Amniotic stem cell (primary cell): ENCODE results near the gene CGN.
"Not testable (repeated sequence)": the region's sequence is repeated elsewhere in the genome, so short reads cannot be mapped to it uniquely, and the experiment has no call there.

Experiments used
- DNase-seq: peaks from one replicate; lab custom pipeline; 2025; lab: John Stamatoyannopoulos, UW

Gene CGN

DNA sequence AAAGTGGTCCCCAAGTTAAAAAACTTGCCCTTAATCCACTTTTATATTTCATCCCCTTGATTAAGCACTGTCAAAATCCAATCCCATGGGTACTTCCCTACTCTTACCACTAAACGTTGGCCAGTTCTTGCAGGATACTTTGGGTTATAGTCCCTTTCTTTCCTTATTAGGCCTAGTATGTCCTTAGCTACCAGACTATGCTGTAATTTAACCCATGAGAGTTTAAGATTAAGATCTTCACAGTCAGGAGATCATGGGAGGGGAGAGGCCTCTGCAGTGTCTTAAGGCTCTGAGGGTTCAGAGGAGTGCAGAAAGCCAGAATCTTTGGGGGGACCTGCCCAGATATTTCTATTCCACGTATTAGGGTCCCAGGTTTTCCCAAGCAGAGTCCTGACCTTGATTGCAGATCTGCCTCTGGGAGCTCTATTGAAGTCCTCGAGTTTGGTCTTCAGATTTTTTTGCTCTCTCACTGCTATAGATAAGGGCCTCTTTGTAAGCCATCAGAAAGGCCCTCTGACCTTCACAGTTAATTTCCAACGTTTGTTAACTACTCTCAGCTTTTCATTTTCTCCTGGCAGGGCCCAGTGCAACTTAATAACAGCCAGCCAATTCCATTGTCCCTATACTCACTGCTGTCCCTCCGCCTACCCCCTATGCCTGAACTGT lies 9.0 kb upstream of the CGN start:
- no peak for DNase-seq

DNA sequence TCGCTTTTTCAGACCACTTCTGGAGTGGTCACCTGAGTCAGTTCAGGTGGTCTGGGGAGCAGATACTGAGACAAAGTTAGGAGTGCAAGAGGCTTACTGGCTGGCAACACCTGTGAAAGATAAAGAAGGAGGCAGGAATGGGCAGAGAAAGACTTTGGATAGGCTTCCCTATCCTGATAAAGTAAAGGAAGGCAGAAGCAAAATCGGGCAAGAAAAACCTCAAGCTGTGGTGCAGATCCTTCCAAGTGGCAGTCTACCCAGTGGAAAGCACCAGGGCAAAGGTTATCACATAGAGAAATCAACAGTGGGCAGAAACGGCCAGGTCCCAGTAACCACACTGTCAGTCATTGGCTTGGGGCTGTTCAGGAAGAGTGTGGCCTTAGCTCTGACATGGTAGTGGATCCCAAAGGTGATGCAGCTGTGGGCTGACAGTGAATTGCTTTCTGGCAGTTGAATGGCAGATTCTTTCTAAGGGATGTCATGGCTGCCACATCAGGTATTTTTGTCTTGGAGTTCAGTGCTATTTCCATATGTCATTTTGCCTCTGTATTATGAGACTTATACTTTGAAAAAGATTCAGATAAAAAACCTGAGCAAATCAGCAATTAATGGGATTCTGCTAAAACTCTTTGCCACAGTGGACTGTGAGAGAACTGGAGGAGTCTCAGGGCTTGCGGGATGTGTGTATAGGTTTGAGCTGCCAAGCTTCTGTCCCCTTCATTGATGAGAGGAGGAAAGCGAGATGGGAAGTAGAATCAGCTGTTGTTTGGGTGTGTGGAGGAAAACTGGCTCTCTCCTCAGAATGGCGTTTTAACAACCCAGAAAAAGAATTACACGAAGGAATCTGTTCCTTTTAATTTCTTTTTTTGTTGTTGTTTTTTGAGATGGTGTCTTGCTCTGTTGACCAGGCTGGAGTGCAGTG lies 8.1 kb upstream of the CGN start:
- no peak for DNase-seq

DNA sequence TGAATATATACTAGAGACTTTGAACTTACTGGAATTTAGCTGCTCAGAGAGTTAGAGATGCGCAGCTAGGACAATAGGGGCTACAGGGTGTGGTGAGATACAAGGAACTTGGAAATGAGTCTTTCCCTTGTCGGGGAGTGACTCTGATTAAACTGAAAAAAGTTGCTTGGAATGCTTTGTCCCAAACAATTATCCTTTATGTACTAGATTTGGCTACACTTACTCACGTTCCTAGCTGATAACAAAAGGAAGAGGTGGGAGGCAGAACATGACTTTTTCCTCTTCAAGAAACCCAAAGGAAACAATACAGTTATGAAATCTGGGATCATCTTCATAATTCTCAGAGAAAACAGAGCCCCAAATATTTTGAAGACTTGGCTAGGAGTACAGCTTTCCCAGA lies 6.9 kb upstream of the CGN start:
- no peak for DNase-seq

DNA sequence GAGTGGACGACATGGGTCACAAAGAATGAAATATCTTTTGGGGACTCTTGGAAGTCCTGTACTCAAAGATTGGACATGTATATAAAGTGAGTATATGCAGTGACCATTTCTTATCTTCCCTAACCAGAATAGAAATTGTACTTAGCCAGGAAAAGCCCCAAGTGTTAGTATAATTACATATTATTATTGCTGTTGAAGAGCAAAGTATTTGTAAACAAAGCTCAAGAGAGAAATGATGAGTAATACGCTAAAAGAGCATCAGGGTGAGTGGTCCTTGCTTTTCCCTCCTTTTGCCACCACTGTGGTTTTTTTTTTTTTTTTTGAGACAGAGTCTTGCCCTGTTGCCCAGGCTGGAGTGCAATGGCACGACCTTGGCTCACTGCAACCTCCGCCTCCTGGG lies 6.4 kb upstream of the CGN start:
- no peak for DNase-seq

DNA sequence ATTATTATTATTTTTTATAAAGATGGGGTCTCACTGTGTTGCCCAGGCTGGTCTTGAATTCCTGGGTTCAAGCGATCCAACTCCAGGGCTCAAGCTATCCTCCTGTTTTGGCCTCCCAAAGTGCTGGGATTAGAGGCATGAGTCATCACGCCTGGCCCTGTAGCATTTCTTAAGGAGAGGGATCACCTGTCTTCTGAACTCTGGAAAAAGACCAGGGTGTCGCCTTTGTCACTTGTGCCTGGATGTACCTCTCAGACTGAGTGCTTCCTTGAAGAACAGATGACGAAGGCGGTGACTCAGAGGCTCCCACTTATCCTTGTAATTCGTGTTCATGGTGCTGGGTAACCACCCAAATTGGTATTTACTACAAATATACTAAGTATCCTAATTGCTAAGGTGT lies 2.4 kb upstream of the CGN start:
- no peak for DNase-seq

DNA sequence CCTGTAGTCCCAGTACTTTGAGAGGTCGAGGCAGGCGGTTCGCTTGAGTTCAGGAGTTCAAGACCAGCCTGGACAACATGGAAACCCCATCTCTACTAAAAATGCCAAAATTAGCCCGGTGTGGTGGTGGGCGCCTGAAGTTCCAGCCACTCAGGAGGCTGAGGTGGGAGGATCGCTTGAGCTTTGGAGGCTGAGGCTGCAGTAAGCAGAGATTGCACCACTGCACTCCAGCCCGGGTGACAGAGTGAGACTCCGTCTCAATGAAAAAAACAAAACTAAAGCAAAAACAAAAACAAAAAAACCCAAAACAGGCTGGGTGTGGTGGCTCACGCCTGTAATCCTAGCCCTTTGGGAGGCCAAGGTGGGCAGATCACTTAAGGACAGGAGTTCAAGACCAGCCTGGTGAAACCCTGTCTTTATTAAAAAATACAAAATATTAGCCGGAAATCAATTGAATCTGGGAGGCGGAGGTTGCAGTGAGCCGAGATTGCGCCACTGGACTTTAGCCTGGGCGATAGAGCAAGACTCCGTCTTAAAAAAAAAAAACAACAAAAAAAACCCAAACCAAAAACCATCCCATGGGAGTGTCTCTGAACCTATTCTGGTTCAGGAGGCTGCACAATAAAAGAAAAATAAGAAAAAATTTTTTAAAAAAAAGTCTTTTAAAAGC lies 1.7 kb upstream of the CGN start:
- no peak for DNase-seq

DNA sequence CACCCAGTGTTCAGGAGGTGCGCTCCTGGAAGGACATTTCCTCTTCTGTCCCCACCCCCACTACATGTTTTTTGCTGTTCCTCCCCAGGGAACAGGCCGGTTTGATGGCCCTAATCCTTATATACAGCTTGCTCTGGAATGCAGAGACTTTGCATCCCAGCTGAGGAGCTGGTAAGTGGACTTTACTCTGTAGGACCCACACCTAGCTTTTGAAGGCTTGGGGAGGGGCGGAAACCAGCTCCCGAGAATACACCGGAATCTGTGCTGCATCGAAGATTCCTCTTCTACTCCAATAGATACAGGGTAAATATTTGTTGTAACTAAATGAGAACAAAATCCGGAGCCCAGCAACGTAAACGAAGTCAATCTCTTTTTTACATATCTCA lies 1.2 kb upstream of the CGN start:
- no peak for DNase-seq

DNA sequence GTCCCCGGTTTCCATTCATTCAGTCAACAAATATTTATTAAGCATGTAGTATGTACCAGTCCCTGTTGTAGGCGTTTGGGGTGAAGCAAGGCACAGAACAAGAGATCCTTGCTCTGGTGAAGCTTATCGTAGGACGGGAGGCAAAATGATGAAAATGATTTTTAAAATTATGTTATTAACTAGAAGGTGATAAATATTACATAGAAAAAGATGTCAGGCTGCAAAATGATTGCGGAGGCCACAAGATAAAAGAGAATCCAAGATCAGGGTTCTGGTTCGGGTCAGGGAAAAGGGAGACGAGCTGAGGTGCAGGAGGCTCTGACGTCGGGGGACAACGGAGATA lies 602 bp upstream of the CGN start:
- no peak for DNase-seq

DNA sequence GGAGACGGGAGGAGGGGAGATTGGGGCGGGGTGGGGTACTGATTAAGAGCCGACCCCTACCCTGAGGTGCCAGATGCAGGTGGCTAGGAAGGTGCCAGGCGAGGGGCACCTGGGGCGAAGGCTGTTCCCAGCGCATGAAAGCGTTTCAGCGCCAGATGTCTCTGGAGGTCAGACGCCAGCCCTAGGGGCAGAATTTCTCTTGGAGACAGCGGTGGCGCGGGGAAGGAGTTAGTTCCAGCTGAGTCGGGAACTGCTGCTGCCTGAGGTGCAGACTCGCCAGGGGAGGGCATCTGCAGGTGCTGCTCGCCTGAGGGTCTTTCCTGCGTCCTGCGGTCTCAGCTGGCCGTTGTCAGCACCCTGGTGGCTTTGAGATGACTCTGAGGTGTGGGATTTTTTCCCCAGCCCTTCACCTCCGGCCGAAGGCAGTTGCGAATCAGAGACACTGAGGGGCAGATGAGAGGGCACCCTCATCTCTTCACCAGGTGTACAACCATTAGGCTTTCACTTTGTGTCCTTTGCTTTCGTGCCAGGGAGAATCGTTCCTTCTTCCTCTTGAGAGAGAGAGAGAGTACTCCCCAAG lies 539 bp downstream of the CGN start:
- DNase-seq = no peak

DNA sequence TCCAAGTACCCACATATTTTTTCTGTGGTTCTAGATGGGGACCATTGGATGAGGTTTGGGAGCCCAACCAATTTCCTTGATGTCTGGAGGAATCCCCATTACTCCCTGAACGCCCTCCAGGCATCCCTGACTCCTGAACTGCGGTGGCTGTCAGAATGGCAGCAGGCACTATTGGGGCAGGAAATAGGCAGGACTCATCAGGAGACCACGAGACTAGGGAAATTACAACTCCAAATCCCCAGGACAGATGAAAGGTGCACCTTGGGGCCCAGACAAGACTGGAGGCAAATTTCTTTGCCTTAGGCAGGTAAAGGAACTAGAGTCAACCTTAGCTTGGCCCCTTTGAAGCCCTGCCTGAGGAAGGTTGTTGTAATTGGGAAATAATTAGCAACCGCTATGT lies 1.1 kb downstream of the CGN start:
- no peak for DNase-seq

DNA sequence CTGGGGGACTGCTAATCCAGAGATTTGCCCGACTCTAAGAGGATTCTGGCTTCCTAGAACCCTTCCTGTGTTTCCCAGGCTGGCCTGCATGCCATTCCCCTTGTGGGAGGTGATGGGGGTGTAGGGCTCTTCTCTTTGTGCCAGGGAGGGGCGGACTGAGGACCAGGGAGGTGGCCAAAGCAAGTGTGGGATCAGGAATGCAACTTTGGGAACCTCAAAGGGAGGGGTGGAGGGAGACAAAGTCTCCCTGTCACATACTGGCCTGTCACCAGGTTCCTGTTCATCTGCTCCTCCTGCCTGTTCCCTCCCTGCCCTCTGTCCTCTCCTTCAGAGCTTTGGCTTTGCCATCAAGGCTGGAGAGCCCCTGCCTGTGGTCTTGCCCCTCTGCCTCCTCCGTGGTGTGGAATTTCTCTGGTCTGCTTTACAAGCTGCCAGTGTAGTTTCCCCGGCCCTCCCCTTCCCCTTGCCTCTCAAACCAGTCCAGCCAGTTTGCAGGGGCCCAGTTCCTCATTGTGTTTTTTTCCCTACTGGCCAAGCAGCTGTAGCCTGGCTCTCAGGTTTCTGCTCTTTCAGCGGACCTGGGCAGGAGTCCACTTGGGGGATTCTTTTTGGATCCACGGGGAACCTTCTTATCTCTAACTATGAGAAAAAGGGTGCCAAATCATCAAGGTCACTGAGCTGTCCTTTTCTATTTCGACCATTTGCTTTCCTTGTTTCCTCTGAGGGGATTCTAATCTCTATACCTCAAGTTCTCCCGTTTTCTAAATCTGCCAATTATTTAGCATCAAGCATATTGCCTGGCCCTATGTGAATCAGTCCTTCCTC lies 1.8 kb downstream of the CGN start:
- no peak for DNase-seq

DNA sequence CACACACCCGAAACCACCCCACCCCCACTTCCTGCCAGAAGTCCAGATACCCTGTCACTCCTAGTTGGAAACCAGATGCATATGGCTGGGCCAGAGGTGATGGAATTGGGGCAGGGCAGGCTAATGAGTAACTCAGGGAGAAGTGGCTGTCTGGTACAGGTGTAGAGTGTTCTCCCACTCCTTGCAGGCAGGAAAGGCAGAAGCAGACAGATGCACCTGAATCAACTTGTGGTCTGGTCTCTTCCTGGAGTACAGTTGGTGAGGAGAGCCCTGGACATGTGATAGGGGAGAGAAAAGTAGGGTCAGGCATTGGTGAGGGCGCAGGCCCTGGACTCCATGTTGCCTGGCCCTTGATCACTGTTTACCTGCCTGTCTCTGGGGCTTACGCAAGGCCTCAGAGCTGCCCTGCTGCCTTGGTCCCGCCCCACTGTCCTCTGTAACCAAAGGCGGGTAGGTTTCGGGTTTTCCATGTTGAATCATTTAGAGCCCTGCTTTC lies 2.5 kb downstream of the CGN start:
- no peak for DNase-seq

DNA sequence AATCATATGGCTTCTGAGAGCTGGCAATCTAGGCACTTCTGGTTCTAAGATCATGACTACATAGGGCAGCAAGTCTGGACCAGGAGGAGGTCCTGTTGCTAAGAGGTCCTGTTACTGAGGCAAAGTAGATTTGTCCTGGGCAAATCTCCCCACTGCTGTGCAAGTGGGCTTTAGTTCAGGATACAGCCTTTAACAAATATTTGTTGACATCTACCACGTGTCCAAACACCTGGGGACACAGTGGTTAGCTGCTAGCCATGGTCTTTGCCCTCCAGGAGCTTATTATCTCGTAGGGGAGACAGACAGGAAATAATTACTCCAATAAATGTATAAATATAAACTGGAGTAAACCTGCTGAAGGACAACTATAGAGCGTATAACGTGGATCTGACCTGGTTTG lies 3.2 kb downstream of the CGN start:
- DNase-seq = no peak

DNA sequence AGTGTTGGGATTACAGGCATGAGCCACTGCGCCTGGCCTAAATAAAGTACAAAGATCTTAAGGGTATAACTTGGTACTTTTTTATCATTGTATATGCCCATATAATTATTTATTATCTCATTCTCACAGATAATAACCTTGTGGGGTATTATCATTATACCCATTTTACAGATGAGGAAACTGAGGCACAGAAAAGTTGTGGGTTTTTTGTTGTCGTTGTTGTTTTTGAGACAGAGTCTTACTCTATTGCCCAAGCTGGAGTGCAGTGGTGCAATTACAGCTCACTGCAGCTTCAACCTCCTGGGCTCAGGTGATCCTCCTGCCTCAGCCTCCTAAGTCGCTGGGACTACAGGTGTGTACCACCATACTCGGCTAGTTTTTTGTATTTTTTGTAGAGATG lies 4.1 kb downstream of the CGN start:
- DNase-seq = no peak

DNA sequence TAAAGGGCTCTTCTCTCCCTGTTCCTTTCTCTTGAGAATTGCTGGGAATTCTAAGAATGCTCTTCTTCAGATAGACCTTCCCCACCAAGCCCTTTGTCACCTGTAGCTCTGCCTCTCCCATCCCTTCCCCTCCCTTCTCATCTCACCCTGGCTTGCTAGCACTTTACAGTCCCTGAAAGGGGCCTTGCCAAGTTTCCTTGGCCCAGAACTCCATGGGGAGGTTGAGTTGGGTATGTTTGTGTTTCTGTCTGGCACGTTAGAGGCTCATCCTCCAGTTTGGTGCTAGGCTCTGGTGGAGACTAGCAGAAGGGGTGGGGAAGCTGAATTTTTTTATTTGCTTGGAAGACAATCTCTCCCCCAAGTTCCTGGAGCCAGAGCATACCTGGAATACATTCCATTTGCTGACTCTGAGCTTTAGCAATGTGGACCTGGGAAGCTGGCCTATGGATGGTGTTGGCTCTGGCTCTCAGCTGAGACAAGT lies 4.9 kb downstream of the CGN start:
- DNase-seq = no peak

DNA sequence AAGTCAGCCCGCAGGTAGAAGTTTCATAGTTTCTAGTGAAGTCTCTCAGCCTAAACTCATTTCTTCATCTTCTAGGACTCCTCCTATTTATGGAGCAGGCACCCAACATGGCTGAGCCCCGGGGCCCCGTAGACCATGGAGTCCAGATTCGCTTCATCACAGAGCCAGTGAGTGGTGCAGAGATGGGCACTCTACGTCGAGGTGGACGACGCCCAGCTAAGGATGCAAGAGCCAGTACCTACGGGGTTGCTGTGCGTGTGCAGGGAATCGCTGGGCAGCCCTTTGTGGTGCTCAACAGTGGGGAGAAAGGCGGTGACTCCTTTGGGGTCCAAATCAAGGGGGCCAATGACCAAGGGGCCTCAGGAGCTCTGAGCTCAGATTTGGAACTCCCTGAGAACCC lies 7.2 kb downstream of the CGN start:
- no peak for DNase-seq

DNA sequence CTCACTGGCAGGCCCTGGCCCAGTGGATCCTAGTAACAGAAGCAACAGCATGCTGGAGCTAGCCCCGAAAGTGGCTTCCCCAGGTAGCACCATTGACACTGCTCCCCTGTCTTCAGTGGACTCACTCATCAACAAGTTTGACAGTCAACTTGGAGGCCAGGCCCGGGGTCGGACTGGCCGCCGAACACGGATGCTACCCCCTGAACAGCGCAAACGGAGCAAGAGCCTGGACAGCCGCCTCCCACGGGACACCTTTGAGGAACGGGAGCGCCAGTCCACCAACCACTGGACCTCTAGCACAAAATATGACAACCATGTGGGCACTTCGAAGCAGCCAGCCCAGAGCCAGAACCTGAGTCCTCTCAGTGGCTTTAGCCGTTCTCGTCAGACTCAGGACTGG lies 7.7 kb downstream of the CGN start:
- no peak for DNase-seq

DNA sequence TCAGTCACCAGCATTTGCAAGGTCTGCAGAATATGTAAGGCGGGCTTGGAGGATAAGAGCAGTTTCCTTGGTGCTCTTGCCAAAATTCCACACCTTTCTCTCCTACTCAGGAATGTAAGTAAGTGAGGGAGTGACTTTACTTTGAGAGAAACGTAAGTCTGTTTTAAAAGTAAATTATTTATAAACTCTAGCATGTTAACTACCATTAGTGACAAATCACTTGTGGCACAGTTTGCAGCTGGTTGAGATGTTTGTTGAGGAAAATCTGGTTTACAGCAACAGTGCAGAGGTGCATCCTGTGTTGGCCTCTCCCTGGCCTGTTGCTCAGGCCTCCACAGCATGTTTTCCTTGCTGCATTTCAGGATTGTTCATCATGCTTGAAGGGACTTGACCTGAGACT lies 8.5 kb downstream of the CGN start:
- no peak for DNase-seq

DNA sequence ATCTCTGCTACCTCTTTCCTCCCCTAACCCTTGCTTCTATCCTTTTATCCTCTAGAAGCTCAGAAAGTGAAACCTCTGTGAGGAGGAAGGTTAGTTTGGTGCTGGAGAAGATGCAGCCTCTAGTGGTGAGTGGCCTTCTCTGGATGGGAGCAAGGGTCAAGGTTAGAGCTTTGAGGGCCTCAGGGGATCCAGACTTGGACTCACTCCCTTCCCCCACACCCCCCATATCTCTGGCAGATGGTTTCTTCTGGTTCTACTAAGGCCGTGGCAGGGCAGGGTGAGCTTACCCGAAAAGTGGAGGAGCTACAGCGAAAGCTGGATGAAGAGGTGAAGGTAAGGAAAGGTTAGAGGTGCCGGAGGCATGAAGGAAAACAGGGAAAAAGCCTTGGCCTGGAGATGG lies 9.2 kb downstream of the CGN start:
- no peak for DNase-seq

DNA sequence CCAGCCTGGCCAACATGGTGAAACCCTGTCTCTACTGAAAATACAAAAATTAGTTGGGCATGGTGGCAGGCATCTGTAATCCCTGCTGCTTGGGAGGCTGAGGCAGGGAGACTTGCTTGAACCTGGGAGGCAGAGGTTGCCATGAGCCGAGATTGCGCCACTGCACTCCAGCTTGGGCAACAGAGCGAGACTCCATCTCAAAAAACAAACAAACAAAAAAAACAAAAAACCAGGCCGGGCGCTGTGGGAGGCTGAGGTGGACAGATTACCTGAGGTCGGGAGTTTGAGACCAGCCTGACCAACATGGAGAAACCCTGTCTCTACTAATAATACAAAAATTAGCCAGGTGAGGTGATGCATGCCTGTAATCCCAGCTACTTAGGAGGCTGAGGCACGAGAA lies 11.2 kb downstream of the CGN start:
- DNase-seq = not testable (repeated sequence)

DNA sequence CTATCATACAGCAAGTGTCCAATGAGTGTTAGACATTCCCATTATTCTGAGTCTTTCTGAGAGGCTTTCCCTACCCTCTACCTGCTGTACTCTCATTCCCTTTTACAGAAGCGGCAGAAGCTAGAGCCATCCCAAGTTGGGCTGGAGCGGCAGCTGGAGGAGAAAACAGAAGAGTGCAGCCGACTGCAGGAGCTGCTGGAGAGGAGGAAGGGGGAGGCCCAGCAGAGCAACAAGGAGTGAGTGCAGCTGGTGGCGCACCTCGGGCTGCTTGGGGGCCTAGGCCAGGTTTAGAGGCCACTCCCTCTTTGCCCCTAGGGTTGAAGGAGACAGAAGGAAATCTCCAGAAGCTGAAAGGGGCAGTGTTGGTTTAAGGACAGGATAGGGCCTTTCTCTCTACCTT lies 12.1 kb downstream of the CGN start:
- no peak for DNase-seq

DNA sequence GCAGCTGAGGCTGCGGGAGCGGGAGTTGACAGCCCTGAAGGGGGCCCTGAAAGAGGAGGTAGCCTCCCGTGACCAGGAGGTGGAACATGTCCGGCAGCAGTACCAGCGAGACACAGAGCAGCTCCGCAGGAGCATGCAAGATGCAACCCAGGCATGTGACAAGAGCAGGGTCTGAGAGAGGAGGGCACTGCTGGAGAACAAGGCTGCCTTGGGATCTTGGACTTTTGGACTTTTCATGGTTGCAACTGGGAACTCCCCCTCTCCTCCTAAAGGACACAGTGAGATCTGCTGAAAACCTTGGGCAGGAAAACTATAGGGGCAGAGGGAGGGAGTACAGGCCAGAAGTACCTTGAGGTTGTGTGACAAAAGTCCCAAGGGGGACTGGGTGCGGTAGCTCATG lies 13.5 kb downstream of the CGN start:
- DNase-seq = no peak
